HG02981 (cell line): ENCODE measurements around the gene DNASE1L2.

Experiments used
- ATAC-seq: cut with Tn5 transposase; IDR thresholded peaks from one replicate; pipeline ENCODE4 v1.9.1; 2021; ENCODE audit warnings: mild to moderate bottlenecking, moderate library complexity; ENCODE audit not compliant: unreplicated experiment

Gene DNASE1L2

DNA sequence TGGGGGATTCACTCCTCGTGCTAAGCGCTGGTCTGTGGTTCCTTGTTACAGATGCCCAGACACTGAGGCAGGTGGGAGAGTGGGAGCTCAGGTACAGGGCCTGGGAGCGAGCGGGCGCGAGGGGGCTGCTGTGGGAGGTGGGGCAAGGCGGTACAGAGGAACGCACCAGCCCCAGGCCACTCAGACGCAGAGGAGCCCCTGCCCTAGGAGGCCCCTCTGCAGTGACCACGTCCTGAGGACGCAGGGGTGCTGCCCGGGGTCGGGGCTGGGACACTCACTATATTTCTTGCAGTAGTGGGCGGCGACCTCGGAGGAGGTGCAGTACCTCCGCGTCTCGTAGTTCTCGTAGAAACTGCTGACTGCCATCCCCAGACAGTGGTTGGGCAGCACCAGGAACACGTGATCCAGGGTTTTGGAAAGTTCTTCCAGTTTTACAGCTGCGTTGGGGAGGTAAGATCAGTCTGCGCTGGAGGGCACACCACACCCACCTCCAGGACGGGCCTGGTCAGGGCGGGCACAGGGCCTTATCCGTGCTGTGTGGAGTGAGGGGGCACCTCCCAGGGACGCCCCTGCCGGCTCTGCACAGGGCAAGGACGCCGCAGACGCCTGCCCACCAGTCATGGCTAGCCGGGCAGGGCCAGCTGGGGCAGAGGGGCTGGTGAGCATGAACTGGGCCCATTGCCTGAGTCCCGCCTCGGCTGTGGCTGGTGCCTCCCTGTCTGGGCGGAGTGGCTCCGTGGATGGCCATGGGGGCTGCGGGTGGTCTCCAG lies 47.9 kb downstream of the DNASE1L2 start:
- ATAC-seq: no peak

GRCh38 chr16:2284797-2285576 lies 48.7 kb downstream of the DNASE1L2 start:
- ATAC-seq: no peak

GRCh38 chr16:2285731-2286191 lies 49.5 kb downstream of the DNASE1L2 start:
- no peak for ATAC-seq

DNA sequence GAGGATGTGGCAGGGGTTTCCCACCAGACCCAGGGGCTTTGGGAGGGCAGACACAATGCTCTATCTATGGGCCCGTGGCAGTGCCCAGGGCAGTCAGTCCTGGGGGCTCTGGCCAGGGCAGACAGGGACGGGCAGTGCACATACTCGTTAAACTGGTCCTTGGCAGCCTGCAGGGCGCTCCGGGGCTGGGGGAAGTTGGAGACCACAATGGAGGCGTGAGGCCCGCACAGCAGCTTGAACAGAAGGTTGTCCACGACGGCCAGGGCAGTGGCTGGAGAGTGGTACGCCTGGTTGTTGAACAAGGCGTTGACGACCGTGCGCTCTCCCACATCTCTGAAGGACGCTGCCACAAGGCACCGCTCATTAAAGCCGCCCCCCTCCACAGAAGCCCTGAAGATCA lies 50.3 kb downstream of the DNASE1L2 start:
- ATAC-seq: no peak

GRCh38 chr16:2287916-2288547 lies 51.8 kb downstream of the DNASE1L2 start:
- ATAC-seq: no peak
